Osteoblast (primary cell): ENCODE data around the gene BRMS1L. TPM values are rescaled to one million over a fixed set of nuclear protein-coding genes. Genes with fewer than 3 reads are reported as not detected.
"Not testable (repeated sequence)": the region's sequence is repeated elsewhere in the genome, so short reads cannot be mapped to it uniquely, and the experiment has no call there.

Source experiments
- DNase-seq: peaks from one replicate; pipeline ENCODE4 v3.0.0; 2011; ENCODE audit warnings: low spot score, mixed read lengths; ENCODE audit not compliant: insufficient read length; ENCODE audit errors: missing footprints
- H2AFZ ChIP-seq: 2 replicates; pipeline ENCODE4 v1.6.0; 2011; ENCODE audit warnings: mild to moderate bottlenecking, low read length
- H3K27ac ChIP-seq: 2 replicates; pipeline ENCODE4 v1.5.1; 2011; ENCODE audit warnings: mild to moderate bottlenecking, low read depth, low read length, moderate library complexity
- H3K27me3 ChIP-seq: 2 replicates; pipeline ENCODE4 v1.6.0; 2012; ENCODE audit warnings: mild to moderate bottlenecking, control low read depth, inconsistent platforms, low read length, moderate library complexity; ENCODE audit not compliant: insufficient read depth
- H3K36me3 ChIP-seq: 2 replicates; pipeline ENCODE4 v1.5.1; 2011; ENCODE audit warnings: mild to moderate bottlenecking, low read length, control low read depth, moderate library complexity; ENCODE audit not compliant: insufficient read depth
- H3K4me1 ChIP-seq: 2 replicates; pipeline ENCODE4 v1.5.1; 2011; ENCODE audit warnings: mild to moderate bottlenecking, low read length, control low read depth, moderate library complexity; ENCODE audit not compliant: insufficient read depth
- H3K4me2 ChIP-seq: 2 replicates; pipeline ENCODE4 v1.6.0; 2011; ENCODE audit warnings: mild to moderate bottlenecking, low read length; ENCODE audit not compliant: insufficient read depth
- H3K4me3 ChIP-seq: fragments of 200-600 bp; sonication (generic); 3 replicates; pipeline ENCODE4 v1.5.1; 2012; ENCODE audit warnings: mild to moderate bottlenecking, low read length, inconsistent platforms; ENCODE audit not compliant: insufficient read depth
- H3K79me2 ChIP-seq: 2 replicates; pipeline ENCODE4 v1.6.0; 2012; ENCODE audit warnings: mild to moderate bottlenecking, low read length, control low read depth, inconsistent platforms; ENCODE audit not compliant: insufficient read depth
- H3K9me3 ChIP-seq: 2 replicates; pipeline ENCODE4 v1.5.1; 2011; ENCODE audit warnings: low read depth, low read length, control low read depth
- H4K20me1 ChIP-seq: 2 replicates; pipeline ENCODE4 v1.6.0; 2012; ENCODE audit warnings: mild to moderate bottlenecking, low read length, control low read depth; ENCODE audit not compliant: insufficient read depth
- CTCF ChIP-seq: IDR thresholded peaks from 2 replicates; pipeline ENCODE4 v1.5.1; 2011; ENCODE audit warnings: mild to moderate bottlenecking, low read depth, low read length, moderate library complexity; ENCODE audit errors: extremely low read depth
- total RNA-seq: library from RNA; depleted of rRNA; stranded (reverse); fragments of >200 nt; gene quantifications from 2 replicates; pipeline ENCODE4 v1.2.3, GENCODE V29; 2012

Gene BRMS1L
- total RNA-seq, 1 donor = 3.6 TPM

GRCh38 chr14:35827678-35828472, 1.7 kb downstream of the BRMS1L start:
- Histone ChIP-seq H3K9me3 (no peaks in the 10 kb centered on the region), H2AFZ (no peak overlapping the region), H3K27me3 (no peaks in the 10 kb centered on the region), H3K4me1 (peaks cover 3% of the 10 kb centered on the region), H3K27ac (no peak overlapping the region), H3K4me3 (no peak overlapping the region), H3K4me2 (peak overlapping the region; percentile 87), H3K36me3 (no peaks in the 10 kb centered on the region), H4K20me1 (peaks cover 2% of the 10 kb centered on the region), H3K79me2 (peaks cover 7% of the 10 kb centered on the region)
- TF ChIP-seq CTCF = no peak
- DNase-seq = no peak

GRCh38 chr14:35829449-35829848, 3.3 kb downstream of the BRMS1L start:
- H3K4me3 ChIP-seq = no peak overlapping the region
- H3K36me3 ChIP-seq = no peaks in the 10 kb centered on the region
- no peaks in the 10 kb centered on the region for H3K27me3 ChIP-seq
- H2AFZ ChIP-seq = no peak overlapping the region
- peaks cover 2% of the 10 kb centered on the region for H4K20me1 ChIP-seq
- DNase-seq = peak; percentile 57
- H3K79me2 ChIP-seq = peaks cover 7% of the 10 kb centered on the region
- peaks cover 3% of the 10 kb centered on the region for H3K4me1 ChIP-seq
- H3K9me3 ChIP-seq = no peaks in the 10 kb centered on the region
- no peak for TF ChIP-seq CTCF
- no peak overlapping the region for H3K4me2 ChIP-seq
- no peak overlapping the region for H3K27ac ChIP-seq

GRCh38 chr14:35835208-35835982, 9.3 kb downstream of the BRMS1L start:
- H3K4me3 ChIP-seq = no peak overlapping the region
- DNase-seq = no peak
- no peak overlapping the region for H2AFZ ChIP-seq
- H3K9me3 ChIP-seq = no peaks in the 10 kb centered on the region
- no peaks in the 10 kb centered on the region for H4K20me1 ChIP-seq
- H3K27me3 ChIP-seq = no peaks in the 10 kb centered on the region
- TF ChIP-seq CTCF = no peak
- H3K4me1 ChIP-seq = no peaks in the 10 kb centered on the region
- no peaks in the 10 kb centered on the region for H3K79me2 ChIP-seq
- H3K4me2 ChIP-seq = no peak overlapping the region
- H3K27ac ChIP-seq = no peak overlapping the region
- peaks cover 8% of the 10 kb centered on the region for H3K36me3 ChIP-seq

GRCh38 chr14:35841704-35842103, 15.6 kb downstream of the BRMS1L start:
- not testable (repeated sequence) for H3K27me3 ChIP-seq, H3K4me1 ChIP-seq, H3K4me2 ChIP-seq, H3K4me3 ChIP-seq, H4K20me1 ChIP-seq, H2AFZ ChIP-seq, DNase-seq, H3K9me3 ChIP-seq, H3K36me3 ChIP-seq, H3K27ac ChIP-seq, H3K79me2 ChIP-seq

GRCh38 chr14:35842245-35842644, 16.1 kb downstream of the BRMS1L start:
- not testable (repeated sequence) for H3K36me3 ChIP-seq, H3K9me3 ChIP-seq, H3K4me1 ChIP-seq, DNase-seq, H4K20me1 ChIP-seq, H3K79me2 ChIP-seq, H3K4me2 ChIP-seq, H3K4me3 ChIP-seq, H3K27me3 ChIP-seq, H3K27ac ChIP-seq, H2AFZ ChIP-seq
